Measurements from ENCODE around the gene HTR3A.

- TF ChIP-seq ZNF274 (IDR thresholded peaks at IDR 0.05; ENCODE audit: low read depth, low read length) = no peak
- no peak for TF ChIP-seq YY1 (IDR thresholded peaks at IDR 0.05; ENCODE audit: insufficient read depth, insufficient read length)
Measured at GRCh38 chr11:114026355-114026754, 51.4 kb downstream of the HTR3A start.
